Activated T-helper 2 cell treated with anti-CD3 and anti-CD28 coated beads, Interferon-gamma antibody, Interleukin-2, Interleukin-4, amounts not matched to agents 10 μg/mL and 5 μg/mL and 100 μg/mL, durations not matched to agents 14 hours and 24 hours and 36 hours (primary cell): ENCODE data around the gene HHIP. TPM values are rescaled to one million over a fixed set of nuclear protein-coding genes. Genes with fewer than 3 reads are reported as not detected.

ENCODE experiments used
- DNase-seq: peaks from one replicate; pipeline ENCODE4 v3.0.0; 2021; ENCODE audit warnings: low spot score
- H3K27ac Mint-ChIP-seq: one replicate; pipeline ENCODE4 v1.8.0; 2021; ENCODE audit warnings: mixed read lengths
- H3K27me3 Mint-ChIP-seq: one replicate; pipeline ENCODE4 v1.8.0; 2021; ENCODE audit warnings: low read depth, mixed read lengths
- H3K36me3 Mint-ChIP-seq: one replicate; pipeline ENCODE4 v1.8.0; 2021; ENCODE audit warnings: low read depth, mixed read lengths
- H3K4me1 Mint-ChIP-seq: one replicate; pipeline ENCODE4 v1.8.0; 2021; ENCODE audit warnings: low read depth, mixed read lengths
- H3K4me3 Mint-ChIP-seq: one replicate; pipeline ENCODE4 v1.8.0; 2021; ENCODE audit warnings: low read depth, mild to moderate bottlenecking, moderate library complexity, mixed read lengths
- H3K9me3 Mint-ChIP-seq: one replicate; pipeline ENCODE4 v1.8.0; 2021; ENCODE audit warnings: mixed read lengths
- intact Hi-C: fragments of 100-400 bp; cut with micrococcal nuclease; formaldehyde crosslinking; loops from one replicate; pipeline ENCODE4 v1.15.1; 2023
- total RNA-seq: library from RNA; stranded (reverse); gene quantifications from 2 replicates; pipeline ENCODE4 v1.2.3, GENCODE V29; 2022

The HHIP gene
- total RNA-seq, 1 donor from 2014 or later: not detected

GRCh38 chr4:144716778-144717177 lies 70.8 kb downstream of the HHIP start:
- Mint-ChIP-seq H3K36me3 (no peaks in the 10 kb centered on the region), H3K9me3 (no peaks in the 10 kb centered on the region), H3K4me3 (no peak overlapping the region), H3K27me3 (no peaks in the 10 kb centered on the region), H3K4me1 (no peaks in the 10 kb centered on the region), H3K27ac (no peak overlapping the region)
- DNase-seq: no peak
- intact Hi-C loops: no loop called here

GRCh38 chr4:144718958-144719512 lies 73.1 kb downstream of the HHIP start:
- H3K4me1 Mint-ChIP-seq: no peaks in the 10 kb centered on the region
- H3K36me3 Mint-ChIP-seq: no peaks in the 10 kb centered on the region
- no peak overlapping the region for H3K4me3 Mint-ChIP-seq
- H3K27ac Mint-ChIP-seq: no peak overlapping the region
- intact Hi-C loops: no loop called here
- DNase-seq: no peak
- no peaks in the 10 kb centered on the region for H3K27me3 Mint-ChIP-seq
- no peaks in the 10 kb centered on the region for H3K9me3 Mint-ChIP-seq

GRCh38 chr4:144720491-144720890 lies 74.5 kb downstream of the HHIP start:
- Mint-ChIP-seq H3K4me3 (no peak overlapping the region), H3K27me3 (no peaks in the 10 kb centered on the region), H3K9me3 (no peaks in the 10 kb centered on the region), H3K4me1 (no peaks in the 10 kb centered on the region), H3K36me3 (no peaks in the 10 kb centered on the region), H3K27ac (no peak overlapping the region)
- no peak for DNase-seq
- intact Hi-C loops: no loop called here

GRCh38 chr4:144721994-144722393 lies 76.0 kb downstream of the HHIP start:
- Mint-ChIP-seq H3K27me3 (no peaks in the 10 kb centered on the region), H3K27ac (no peak overlapping the region), H3K4me3 (no peak overlapping the region), H3K4me1 (no peaks in the 10 kb centered on the region), H3K9me3 (no peaks in the 10 kb centered on the region), H3K36me3 (no peaks in the 10 kb centered on the region)
- intact Hi-C loops: no loop called here
- DNase-seq: no peak

- Mint-ChIP-seq H3K27me3 (no peaks in the 10 kb centered on the region), H3K9me3 (no peaks in the 10 kb centered on the region), H3K4me1 (no peaks in the 10 kb centered on the region), H3K27ac (no peak overlapping the region), H3K4me3 (no peak overlapping the region), H3K36me3 (no peaks in the 10 kb centered on the region)
- intact Hi-C loops: no loop called here
- DNase-seq: no peak
Measured at GRCh38 chr4:144723471-144723870, 77.5 kb downstream of the HHIP start.

GRCh38 chr4:144729175-144729574 lies 83.2 kb downstream of the HHIP start:
- no peaks in the 10 kb centered on the region for H3K4me1 Mint-ChIP-seq
- no peak overlapping the region for H3K27ac Mint-ChIP-seq

GRCh38 chr4:144732584-144733428 lies 86.8 kb downstream of the HHIP start:
- H3K4me1 Mint-ChIP-seq: no peaks in the 10 kb centered on the region
- no peak for DNase-seq
- no peaks in the 10 kb centered on the region for H3K36me3 Mint-ChIP-seq
- no peak overlapping the region for H3K27ac Mint-ChIP-seq
- intact Hi-C loops: no loop called here
- no peaks in the 10 kb centered on the region for H3K9me3 Mint-ChIP-seq
- H3K27me3 Mint-ChIP-seq: no peaks in the 10 kb centered on the region
- H3K4me3 Mint-ChIP-seq: no peak overlapping the region

More at GRCh38 chr4:144729175-144729574, 83.2 kb downstream of the HHIP start:
- Mint-ChIP-seq H3K4me3 (no peak overlapping the region), H3K27me3 (no peaks in the 10 kb centered on the region), H3K36me3 (no peaks in the 10 kb centered on the region), H3K9me3 (no peaks in the 10 kb centered on the region)
- intact Hi-C loops: no loop called here
- no peak for DNase-seq

- intact Hi-C loops: no loop called here
- Mint-ChIP-seq H3K27ac (no peak overlapping the region), H3K4me1 (no peaks in the 10 kb centered on the region), H3K9me3 (no peaks in the 10 kb centered on the region), H3K4me3 (no peak overlapping the region), H3K36me3 (no peaks in the 10 kb centered on the region), H3K27me3 (no peaks in the 10 kb centered on the region)
- no peak for DNase-seq
Measured at GRCh38 chr4:144733566-144733965, 87.6 kb downstream of the HHIP start.

- H3K4me1 Mint-ChIP-seq: no peaks in the 10 kb centered on the region
- H3K27ac Mint-ChIP-seq: no peak overlapping the region
- intact Hi-C loops: no loop called here
- H3K36me3 Mint-ChIP-seq: no peaks in the 10 kb centered on the region
- DNase-seq: no peak
- no peak overlapping the region for H3K4me3 Mint-ChIP-seq
- no peaks in the 10 kb centered on the region for H3K9me3 Mint-ChIP-seq
- H3K27me3 Mint-ChIP-seq: no peaks in the 10 kb centered on the region
Measured at GRCh38 chr4:144734522-144734921, 88.6 kb downstream of the HHIP start.

- H3K27me3 Mint-ChIP-seq: no peaks in the 10 kb centered on the region
- no peaks in the 10 kb centered on the region for H3K36me3 Mint-ChIP-seq
- no peaks in the 10 kb centered on the region for H3K9me3 Mint-ChIP-seq
- no peaks in the 10 kb centered on the region for H3K4me1 Mint-ChIP-seq
- intact Hi-C loops: no loop called here
- no peak overlapping the region for H3K27ac Mint-ChIP-seq
- DNase-seq: no peak
- H3K4me3 Mint-ChIP-seq: no peak overlapping the region
Measured at GRCh38 chr4:144738649-144739048, 92.7 kb downstream of the HHIP start.

GRCh38 chr4:144739511-144740033 lies 93.6 kb downstream of the HHIP start:
- Mint-ChIP-seq H3K4me3 (no peak overlapping the region), H3K36me3 (no peaks in the 10 kb centered on the region), H3K9me3 (no peaks in the 10 kb centered on the region), H3K27me3 (no peaks in the 10 kb centered on the region), H3K27ac (no peak overlapping the region), H3K4me1 (no peaks in the 10 kb centered on the region)
- no peak for DNase-seq
- intact Hi-C loops: no loop called here

- intact Hi-C loops: no loop called here
- H3K4me3 Mint-ChIP-seq: no peak overlapping the region
- no peaks in the 10 kb centered on the region for H3K9me3 Mint-ChIP-seq
- no peak overlapping the region for H3K27ac Mint-ChIP-seq
- H3K36me3 Mint-ChIP-seq: no peaks in the 10 kb centered on the region
- no peaks in the 10 kb centered on the region for H3K27me3 Mint-ChIP-seq
- no peak for DNase-seq
- H3K4me1 Mint-ChIP-seq: no peaks in the 10 kb centered on the region
Measured at GRCh38 chr4:144740316-144740715, 94.4 kb downstream of the HHIP start.

- Mint-ChIP-seq H3K27ac (no peak overlapping the region), H3K36me3 (no peaks in the 10 kb centered on the region), H3K9me3 (no peaks in the 10 kb centered on the region), H3K4me1 (no peaks in the 10 kb centered on the region), H3K27me3 (no peaks in the 10 kb centered on the region), H3K4me3 (no peak overlapping the region)
- no peak for DNase-seq
- intact Hi-C loops: no loop called here
Measured at GRCh38 chr4:144748814-144749555, 103.0 kb downstream of the HHIP start.
